NCI-H146 (cell line): ENCODE results near the gene GRID1.
"Not testable (repeated sequence)": the region's sequence is repeated elsewhere in the genome, so short reads cannot be mapped to it uniquely, and the experiment has no call there.

Experiments
- DNase-seq: peaks from one replicate; lab custom pipeline; 2025; lab: John Stamatoyannopoulos, UW

Gene GRID1

DNA sequence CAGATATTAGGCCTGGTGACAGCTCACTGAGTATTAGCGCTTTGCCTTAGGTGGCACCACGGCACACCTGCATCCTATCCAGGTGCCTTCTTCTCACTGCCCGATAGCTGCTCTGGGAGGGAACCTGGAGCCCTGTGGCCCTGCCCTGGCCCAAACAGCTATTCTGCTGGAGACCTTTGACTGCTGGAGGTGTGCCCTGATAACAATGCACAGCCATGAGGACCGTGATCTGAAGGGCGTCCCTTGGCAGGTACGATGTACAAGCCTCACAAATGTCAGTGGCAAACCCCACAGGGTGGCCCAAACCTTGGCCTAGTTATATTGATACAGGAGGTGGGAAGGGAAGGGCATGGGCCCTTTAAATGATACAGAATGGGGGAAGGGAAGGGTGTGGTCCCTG, 259.5 kb downstream of the GRID1 start:
- DNase-seq: no peak

DNA sequence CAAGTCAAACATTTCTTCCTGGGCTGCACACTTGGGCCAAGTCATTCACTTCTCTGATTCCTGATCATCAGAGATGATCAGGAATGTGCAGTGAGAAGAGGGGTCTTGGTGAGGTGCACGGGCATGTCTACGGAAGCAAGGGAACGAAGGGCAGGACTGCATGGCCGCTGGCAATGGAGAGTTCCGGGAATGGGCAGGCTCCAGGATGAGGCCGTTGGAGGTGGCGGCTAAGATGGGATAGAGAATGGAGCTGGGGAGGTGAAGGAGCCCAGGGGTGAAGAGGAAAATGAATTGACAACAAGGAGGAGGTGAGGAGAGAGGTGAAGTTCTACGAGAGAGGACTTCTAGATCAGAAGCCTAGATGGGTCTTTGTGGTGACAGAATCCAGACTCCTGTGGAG, 260.0 kb downstream of the GRID1 start:
- DNase-seq: no peak

DNA sequence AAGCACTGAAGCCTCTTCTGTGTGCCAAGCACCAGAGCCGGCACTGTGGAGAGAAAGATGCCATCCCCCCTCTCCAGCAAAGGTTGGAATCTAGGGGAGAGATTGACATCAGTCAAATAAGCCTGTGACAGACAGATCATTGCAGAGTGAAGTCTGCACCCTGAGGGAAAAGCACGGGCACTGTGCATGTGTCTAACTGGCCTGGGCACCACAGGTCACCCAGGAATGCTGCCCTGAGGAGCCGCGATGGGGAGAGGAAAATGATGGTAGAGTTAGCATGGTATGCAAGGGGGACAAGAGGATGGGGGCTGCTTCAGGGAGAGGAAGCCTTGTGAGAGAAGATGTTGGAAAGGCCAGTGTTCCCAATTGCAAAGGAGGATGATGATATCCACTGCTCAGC, 261.0 kb downstream of the GRID1 start:
- DNase-seq: no peak

DNA sequence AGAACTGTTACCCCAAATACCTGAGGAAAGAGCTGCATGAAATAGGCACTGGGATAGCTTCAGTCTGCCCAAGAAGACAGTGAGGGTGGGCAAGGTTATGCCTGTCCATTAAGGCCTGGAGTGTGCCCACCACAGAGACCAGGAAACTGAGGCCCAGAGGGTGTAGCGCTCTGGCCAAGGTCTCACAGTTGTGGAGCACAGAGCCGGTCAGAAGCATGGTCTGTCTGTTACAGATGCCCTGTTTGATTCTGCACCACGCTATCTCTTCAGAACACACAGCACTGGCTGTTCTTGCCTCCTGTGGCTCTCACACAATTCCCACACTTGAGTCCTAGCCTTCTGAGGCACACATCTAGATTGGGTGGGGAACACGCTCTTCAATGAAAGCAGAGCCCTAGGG, 261.4 kb downstream of the GRID1 start:
- no peak for DNase-seq

DNA sequence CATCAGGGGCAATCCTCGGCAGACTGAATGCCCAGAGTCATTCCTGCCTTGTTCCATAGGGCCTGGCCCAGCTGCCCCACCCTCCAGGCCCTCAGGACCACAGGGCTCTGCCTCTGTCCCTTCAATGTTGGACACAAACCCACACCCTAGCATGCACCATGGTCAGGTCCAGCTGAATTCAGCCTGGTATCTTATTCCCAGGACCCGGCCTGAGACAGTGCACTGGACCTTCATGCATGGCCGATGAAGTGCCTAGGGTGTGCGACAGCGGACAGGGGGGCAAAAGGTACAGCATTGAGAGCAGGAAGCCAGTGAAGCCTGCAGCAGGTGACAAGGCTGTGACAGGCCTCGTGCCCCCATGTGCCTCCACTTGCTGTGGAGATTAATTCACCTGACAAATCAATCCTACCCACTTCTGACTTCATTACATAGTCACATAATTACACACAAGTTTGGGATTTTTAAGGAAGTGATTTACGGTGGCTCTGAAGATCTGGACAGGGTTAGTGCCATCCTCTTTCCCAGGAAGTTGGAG, 261.9 kb downstream of the GRID1 start:
- no peak for DNase-seq

DNA sequence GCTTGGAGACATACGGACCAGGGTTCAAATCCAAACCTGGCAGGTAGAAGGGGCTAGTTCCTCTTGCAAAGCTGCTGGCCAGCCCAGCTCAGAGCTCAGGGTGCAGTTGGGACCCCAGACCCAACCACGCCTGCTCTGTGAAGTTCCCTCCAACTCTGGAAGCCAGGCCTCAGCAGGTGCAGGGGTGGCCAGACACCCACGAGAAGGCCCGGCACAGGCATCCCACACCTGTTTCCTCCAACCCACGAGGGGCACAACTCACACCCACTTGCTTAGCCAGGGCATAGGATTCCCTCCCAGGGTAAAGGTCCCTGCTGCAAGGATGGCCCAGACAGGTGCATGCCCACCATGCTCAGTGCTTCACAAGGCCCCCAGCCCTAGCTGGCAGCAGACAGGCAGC, 262.4 kb downstream of the GRID1 start:
- no peak for DNase-seq

DNA sequence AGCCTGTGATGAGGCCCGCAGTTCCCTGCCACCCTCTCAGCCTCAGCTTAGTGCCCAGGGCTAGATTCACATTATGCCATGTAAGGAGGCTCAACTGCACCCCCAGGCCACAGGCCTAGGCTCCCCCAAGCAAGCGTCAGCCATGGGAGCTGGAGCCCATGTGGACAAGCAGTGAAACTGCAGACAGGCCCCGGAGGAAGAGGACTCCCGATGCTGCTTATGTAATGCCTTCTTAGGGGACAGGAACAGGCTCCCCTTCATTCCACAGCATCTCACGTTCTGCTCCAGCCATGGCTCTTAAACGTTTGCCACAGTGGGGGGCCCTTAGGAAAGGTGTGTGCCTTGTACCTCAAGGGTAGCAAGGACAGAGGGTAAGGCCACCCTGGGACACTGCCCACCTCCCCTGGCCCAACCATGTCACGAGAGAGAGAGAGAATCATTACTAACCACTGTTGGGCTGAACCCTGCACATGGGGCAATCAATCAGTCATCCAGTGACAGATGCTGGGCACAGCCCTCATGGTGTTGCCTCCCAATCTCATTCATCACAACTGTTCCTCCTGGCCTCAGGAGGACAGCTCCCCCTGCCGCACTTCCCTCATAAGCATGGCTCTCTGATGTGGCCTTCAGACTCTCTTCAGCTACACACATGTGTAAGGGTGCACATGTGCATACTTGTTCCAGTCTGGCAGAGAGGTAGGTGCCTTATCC, 263.0 kb downstream of the GRID1 start:
- no peak for DNase-seq

DNA sequence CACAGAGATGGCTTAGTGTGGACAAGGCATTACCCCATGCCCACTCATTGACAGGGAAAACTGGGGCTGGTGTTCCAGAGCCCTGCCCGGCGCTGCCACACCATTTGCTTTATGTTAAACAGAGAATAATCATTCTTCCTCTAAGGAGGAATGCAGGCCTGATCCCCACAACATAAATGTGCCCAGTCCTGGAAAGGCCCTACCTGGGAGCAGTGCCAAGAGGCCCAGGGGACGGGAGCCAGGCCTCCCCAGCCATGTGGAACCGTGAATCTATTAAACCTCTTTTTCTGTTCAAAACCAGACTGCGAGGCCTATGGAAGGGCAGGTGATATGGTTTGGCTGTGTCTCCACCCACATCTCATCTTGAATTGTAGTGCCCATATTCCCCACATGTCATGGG, 264.1 kb downstream of the GRID1 start:
- no peak for DNase-seq

DNA sequence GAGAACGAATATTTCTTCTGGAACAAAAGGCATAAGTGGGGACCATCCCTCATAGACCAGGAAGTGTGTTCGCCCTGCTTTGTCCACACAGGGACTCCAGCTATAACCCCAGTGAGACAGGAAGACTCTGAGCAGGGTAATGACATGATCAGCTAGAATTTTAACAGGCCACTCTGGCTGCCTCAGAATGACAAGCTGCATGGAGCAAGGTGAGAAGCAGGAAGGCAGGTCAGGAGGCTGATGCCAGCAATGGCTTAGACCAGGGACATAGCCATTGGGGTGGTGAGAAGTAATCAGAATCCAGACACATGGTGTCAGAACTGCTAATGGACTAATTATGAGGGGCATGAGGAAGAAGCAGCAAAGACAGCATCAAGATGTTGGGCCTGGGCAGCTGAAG, 264.6 kb downstream of the GRID1 start:
- no peak for DNase-seq

DNA sequence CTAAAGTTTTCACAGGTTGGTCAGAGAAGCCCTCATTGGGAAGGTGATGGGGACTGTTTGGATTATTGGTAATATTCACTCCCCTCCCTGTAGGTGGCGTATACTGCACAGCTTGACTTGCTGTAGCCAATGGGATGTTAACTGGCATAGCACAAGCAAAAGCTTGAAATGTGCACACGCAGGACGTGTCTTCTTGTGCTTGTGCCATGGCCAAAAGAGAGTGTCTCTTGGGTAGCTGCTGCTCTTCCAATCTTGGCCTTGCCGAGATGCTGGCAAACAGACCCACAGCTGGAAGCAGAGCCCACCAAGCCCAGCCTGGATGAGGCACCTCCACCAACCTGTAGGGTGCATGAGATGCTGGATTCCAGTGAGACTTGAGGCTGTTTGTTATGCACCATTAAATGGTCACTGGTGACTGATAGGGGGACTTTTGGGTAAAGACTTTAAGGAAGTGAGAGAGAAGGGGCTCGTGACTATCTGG, 266.0 kb downstream of the GRID1 start:
- DNase-seq: peak; percentile 56

DNA sequence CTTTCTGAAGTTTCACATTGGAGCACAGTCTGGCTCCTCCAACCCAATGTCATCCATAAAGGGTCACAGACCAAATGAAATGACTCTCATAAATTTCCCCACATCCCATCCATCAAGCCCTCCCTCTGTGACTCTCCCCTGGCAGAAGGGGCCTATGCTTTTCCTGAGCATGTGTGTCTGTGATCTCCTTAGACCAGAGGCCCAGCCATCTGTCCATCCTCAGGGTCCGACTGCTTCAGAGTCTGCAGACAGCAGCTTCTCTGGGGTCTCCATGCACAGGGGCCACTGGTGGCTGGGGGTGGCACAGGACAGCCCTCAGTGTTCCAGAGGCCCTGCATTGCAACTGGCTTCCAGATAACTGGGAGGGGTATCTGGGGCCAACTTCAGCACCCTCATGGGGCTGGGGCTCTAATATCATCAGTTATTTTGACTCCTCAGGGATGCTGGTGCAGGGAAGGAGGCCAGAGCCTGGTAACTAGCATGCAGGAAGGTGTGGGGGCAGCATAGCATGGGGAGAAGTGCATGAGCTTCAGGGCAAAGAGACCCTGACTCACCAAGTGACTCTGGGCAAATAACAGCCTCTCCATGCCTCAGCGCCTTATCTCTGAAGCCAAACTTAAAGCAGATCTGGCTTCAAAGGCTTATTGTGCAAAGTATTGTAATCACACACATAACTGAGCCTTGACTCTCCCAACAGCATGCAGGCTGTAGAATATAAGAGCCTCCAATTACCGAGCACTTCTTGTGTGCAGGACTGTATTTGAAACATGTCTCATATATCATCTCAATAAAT, 266.9 kb downstream of the GRID1 start:
- no peak for DNase-seq

DNA sequence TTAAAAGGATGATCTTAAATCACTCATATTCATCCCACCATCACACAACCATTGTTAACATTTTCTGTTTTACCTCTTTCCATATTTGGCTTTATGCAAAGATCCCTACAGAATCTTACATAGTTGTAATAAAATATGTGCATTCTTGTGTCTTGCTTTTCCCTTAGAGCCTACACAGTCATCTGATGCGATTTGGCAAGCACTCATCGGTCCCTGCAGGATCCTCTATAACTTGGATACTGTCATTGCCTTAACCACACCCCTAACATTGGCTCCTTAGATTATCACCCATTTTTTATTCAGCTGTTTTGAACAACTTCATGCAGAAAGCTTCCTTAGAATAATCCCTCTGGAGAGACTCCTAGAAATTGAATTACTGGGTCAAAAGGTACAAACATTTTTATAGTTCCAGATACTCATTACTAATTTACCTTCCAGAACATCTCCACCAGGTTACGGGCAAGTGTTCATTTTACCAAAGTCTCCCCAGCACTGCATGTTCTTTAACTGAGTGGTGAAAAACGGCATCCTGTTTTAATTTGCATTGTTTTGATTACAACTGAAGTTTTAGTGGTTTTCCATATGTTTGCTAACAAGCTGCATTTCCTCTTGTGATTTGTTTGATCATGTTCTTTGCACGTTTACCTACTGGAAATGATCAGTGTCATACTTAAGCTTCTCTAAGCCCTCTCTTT, 268.3 kb downstream of the GRID1 start:
- no peak for DNase-seq

DNA sequence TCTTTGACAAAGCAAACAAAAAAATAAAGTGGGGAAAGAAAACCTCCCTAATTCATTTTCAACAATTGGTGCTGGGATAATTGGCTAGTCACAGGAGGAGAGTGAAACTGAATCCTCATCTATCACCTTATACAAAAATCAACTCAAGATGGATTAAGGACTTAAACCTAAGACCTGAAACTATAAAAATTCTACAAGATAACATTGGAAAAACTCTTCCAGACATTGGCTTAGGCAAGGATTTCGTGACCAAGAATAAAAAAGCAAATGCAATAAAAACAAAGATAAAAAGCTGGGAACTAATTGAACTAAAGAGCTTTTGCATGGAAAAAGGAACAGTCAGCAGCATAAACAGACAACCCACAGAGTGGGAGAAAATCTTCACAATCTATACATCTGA, 271.5 kb downstream of the GRID1 start:
- DNase-seq: not testable (repeated sequence)

DNA sequence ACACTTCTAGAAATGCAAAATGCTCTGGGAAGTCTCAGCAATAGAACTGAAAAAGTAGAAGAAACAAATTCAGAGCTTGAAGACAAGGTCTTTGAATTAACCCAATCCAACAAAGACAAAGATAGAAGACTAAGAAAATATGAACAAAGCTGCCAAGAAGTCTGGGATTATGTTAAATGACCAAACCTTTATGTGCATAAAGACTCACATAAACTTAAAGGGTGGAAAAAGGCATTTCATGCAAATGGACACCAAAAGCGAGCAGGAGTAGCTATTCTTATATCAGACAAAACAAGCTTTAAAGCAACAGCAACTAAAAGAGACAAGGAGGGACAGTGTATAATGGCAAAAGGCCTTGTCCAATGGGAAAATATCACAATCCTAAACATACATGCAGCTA, 274.3 kb downstream of the GRID1 start:
- not testable (repeated sequence) for DNase-seq

DNA sequence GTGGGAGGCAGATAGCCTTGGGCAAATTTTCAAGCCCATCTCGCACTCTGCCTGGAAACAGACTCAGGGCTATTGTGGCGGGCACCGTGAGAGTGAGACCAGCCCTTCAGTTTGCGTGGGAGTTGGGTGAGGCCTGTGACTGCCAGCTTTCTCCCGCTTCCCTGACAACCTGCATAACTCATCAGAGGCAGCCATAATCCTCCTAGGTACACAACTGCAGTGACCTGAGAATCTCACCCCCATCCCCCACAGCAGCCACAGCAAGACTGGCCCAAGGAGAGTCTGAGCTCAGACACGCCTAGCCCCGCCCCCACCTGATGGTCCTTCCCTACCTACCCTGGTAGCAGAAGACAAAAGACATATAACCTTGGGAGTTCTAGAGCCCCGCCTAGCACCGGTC, 275.4 kb downstream of the GRID1 start:
- DNase-seq: no peak

DNA sequence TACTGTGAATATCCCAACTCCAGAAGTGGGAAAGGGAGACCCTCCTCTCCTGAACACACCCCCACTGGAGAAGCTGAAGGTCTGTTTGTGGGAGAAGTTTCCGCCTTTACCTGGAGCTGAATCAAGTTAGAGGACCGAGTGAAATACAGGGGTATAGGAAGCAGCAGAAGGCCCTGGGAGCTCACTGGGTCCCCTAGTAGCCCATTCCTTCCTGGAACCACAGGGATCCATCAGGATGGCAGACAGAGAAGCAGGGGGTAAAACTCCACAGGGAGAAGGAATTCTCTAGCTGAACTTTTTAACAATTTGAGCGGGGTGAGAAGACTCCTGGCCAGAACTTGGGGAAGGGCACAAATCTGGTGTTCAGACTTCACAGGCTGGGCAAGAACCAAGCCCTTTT, 275.8 kb downstream of the GRID1 start:
- no peak for DNase-seq

DNA sequence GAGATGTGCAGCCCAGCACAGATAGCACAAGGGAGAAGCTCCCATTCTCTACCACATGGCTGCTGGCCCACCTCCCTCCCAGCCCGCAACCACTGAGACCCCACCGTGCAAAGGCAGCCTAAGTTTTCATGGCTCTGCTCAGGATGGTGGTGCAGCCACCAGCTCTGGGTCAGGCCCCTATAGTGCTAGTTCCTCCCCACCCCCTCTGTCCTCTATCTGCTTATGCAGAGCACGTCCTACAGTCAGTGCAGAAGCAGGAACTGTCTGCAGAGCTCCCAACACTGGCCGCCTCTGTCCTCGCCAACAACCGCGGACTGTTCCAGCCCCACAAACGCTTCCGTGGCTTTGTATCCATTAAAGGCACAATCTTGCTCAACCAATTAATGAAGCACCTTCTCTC, 278.9 kb downstream of the GRID1 start:
- no peak for DNase-seq

DNA sequence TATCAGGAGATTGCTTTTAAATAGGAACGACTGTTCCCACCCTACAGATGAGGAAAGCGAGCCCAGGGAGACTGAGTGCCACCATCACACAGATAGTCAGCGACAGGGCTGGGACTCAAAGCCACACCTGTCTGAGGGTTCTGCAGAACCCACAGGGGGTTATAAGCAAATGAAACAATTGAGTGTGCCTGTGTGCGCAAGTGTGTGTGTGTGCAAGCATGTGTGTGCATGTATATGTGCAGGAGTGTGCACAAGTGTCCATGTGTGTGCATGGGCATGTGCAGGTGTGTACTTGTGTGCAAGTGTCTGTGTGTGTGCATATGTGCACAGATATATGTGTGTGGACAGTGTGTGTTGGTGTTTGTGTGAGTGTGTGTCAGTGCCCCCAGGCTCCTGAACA, 280.2 kb downstream of the GRID1 start:
- no peak for DNase-seq

DNA sequence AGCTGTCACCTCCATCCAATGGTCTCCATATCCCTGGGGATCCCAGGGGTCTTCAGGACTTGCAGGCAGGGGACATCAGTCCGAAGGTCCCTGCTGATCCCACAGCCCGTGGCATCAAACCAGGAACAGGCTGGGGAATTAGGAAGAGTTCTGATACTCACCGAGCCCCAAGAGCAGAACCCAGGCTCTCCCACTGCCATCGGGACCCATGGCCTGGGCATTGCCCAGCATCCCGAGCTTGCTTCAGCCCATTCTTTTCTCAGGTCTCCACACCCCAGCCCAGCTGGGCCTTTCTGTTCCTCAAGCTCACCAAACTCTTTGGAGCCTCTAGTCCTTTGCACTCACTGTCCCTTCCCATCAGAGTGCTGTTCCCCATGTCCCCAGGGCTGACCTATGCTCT, 280.9 kb downstream of the GRID1 start:
- DNase-seq: no peak

DNA sequence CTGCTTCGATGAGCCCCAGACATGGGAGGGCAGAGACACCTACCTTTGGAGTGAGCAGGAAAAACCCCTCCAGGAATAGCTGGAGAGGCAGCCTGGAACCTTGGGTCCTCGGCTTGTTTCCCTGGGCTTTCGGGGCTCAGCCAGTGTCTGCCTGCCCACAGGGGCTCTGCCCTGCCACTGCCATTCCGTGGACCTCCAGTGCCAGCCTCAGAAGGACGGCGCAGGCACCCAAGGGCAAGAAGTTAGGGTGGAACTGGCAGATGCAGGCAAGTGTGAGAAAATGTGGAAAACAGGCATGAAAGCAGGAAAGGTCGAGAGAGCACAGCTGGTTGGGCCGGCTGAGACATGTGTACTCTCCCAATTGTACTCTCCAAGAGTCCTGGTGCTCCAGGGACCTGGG, 281.5 kb downstream of the GRID1 start:
- no peak for DNase-seq

DNA sequence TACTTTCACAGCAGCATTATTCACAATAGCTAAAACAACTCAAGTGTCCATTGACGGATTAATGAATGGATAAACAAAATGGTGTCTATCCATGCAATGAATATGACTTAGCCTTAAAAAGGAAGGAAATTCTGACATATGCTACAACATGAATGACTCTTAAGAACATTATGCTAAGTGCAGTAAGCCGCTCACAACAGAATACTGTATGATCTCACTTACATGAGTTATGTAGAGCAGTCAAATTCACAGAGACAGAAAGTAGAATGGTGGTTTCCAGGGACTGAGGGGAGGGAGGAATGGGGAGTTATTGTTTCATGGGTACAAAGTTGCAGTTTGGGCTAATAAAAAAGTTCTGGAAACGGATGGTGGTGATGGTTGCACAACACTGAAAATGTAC, 282.0 kb downstream of the GRID1 start:
- no peak for DNase-seq

DNA sequence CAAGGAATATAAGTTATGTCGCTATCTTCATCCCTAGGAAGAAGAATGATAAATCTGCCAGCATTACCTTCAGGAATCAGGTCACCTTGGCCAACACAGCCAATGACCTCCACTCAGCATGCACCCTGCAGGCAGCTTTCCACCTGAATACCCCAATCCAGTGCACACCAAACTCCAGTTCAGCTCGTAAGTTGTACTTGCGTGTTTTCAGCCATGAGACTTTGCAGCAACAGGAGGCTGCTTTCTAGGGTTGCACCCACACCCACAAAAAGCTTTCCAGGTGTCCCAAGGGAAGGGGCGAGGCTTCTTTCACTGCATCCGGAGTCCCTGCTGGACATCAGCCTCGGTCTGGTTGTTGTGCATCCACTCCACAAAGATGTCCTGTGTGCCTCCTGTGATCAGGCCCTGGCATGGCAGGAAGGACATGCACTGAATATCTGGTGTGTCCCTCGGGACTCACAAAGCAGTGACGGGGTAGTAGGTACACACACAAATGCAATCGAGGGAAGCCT, 282.9 kb downstream of the GRID1 start:
- no peak for DNase-seq

DNA sequence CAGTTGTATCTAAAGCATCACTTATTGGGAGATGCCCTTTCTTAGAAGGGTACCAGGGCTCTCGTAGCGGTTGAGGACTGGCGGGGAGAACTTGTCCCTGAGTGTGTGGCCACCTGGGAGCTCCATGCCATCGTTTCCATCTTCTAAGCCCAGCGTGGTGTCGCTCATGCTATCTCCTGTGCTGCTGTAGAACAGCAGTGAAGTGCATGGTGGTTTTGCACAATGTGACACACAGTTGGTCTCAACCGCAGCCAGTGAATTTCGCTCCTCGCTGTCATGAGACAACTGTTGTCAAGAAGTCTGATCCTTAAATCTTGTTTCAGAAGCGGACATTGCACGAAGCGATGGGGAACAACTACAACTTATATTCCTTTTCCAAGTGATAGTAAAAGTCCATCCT, 283.4 kb downstream of the GRID1 start:
- DNase-seq: no peak
